ENCODE measurements around the gene CCR1.
A peak's percentile ranks its signal among the peaks of the same experiment; 100 is the strongest.

CCR1 gene

GRCh38 chr3:46187341-46187700 is 20.8 kb downstream of the CCR1 start:
- in situ Hi-C loops (cut with HindIII; ENCODE audit: low sequenced_read_pairs) = no loop called here
- DNase-seq (ENCODE audit: low read depth) = no peak
- H3K4me3 ChIP-seq (ENCODE audit: low read depth, low read length) = no peak overlapping the region
- TF ChIP-seq CTCF (IDR thresholded peaks at IDR 0.05; ENCODE audit: low read depth, low read length, missing control alignments) = no peak

- H3K4me3 ChIP-seq (ENCODE audit: low read depth, low read length) = no peak overlapping the region
- in situ Hi-C loops (cut with HindIII; ENCODE audit: low sequenced_read_pairs) = no loop called here
- no peak for DNase-seq (ENCODE audit: low read depth)
- no peak for TF ChIP-seq CTCF (IDR thresholded peaks at IDR 0.05; ENCODE audit: low read depth, low read length, missing control alignments)
These were observed 21.4 kb downstream of the CCR1 start for GRCh38 chr3:46186471-46187340.

GRCh38 chr3:46184469-46184868 is 23.6 kb downstream of the CCR1 start:
- in situ Hi-C loops (cut with HindIII; ENCODE audit: low sequenced_read_pairs) = no loop called here
- peak; percentile 18 for DNase-seq (ENCODE audit: low read depth)
- no peak overlapping the region for H3K4me3 ChIP-seq (ENCODE audit: low read depth, low read length)
- TF ChIP-seq CTCF (IDR thresholded peaks at IDR 0.05; ENCODE audit: low read depth, low read length, missing control alignments) = no peak

GRCh38 chr3:46183330-46183729 is 24.8 kb downstream of the CCR1 start:
- TF ChIP-seq CTCF (IDR thresholded peaks at IDR 0.05; ENCODE audit: low read depth, low read length, missing control alignments) = no peak
- in situ Hi-C loops (cut with HindIII; ENCODE audit: low sequenced_read_pairs) = no loop called here
- no peak for DNase-seq (ENCODE audit: low read depth)
- no peak overlapping the region for H3K4me3 ChIP-seq (ENCODE audit: low read depth, low read length)

- no peak for DNase-seq (ENCODE audit: low read depth)
- H3K4me3 ChIP-seq (ENCODE audit: low read depth, low read length) = no peak overlapping the region
- in situ Hi-C loops (cut with HindIII; ENCODE audit: low sequenced_read_pairs) = no loop called here
- TF ChIP-seq CTCF (IDR thresholded peaks at IDR 0.05; ENCODE audit: low read depth, low read length, missing control alignments) = no peak
These were observed 39.3 kb downstream of the CCR1 start for GRCh38 chr3:46168583-46169345.

GRCh38 chr3:46163556-46164041 is 44.5 kb downstream of the CCR1 start:
- TF ChIP-seq CTCF (IDR thresholded peaks at IDR 0.05; ENCODE audit: low read depth, low read length, missing control alignments) = no peak
- no peak overlapping the region for H3K4me3 ChIP-seq (ENCODE audit: low read depth, low read length)
- DNase-seq (ENCODE audit: low read depth) = no peak
- in situ Hi-C loops (cut with HindIII; ENCODE audit: low sequenced_read_pairs) = no loop called here
